ENCODE measurements around the gene BICC1.

The BICC1 gene

DNA sequence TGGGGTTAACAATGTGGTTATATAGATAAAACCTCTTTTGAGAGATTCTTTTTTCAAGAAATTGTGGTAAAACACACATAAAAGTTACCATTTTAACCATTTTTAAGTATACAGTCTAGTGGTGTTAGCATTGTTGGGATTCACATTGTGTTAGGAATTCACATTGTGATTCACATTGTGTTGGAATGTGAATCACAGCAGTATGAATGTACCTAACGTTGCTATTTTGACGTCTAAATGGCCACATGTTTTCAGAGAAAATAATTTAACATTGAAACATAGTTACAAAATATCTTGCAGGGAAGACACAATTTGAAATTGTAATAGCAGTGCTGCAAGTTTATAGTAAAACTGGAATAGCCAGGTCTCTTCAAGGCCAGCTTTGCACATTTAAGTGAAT lies 129.0 kb downstream of the BICC1 start:
- Histone ChIP-seq H3K27ac (peak overlapping the region; percentile 87), H3K36me3 (replicated peaks) (no peaks in the 10 kb centered on the region), H3K4me3 (ENCODE audit: low read depth, low read length) (no peak overlapping the region), H3K27me3 (replicated peaks) (no peaks in the 10 kb centered on the region)
- TF ChIP-seq, protein P1, sequence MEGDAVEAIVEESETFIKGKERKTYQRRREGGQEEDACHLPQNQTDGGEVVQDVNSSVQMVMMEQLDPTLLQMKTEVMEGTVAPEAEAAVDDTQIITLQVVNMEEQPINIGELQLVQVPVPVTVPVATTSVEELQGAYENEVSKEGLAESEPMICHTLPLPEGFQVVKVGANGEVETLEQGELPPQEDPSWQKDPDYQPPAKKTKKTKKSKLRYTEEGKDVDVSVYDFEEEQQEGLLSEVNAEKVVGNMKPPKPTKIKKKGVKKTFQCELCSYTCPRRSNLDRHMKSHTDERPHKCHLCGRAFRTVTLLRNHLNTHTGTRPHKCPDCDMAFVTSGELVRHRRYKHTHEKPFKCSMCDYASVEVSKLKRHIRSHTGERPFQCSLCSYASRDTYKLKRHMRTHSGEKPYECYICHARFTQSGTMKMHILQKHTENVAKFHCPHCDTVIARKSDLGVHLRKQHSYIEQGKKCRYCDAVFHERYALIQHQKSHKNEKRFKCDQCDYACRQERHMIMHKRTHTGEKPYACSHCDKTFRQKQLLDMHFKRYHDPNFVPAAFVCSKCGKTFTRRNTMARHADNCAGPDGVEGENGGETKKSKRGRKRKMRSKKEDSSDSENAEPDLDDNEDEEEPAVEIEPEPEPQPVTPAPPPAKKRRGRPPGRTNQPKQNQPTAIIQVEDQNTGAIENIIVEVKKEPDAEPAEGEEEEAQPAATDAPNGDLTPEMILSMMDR (IDR thresholded peaks at IDR 0.05; ENCODE audit: low read depth, low read length, missing control alignments), result no peak
- in situ Hi-C loops (cut with HindIII; ENCODE audit: low pct_ligation_motif_present, low sequenced_read_pairs), result no loop called here
- DNase-seq, result peak; percentile 67

DNA sequence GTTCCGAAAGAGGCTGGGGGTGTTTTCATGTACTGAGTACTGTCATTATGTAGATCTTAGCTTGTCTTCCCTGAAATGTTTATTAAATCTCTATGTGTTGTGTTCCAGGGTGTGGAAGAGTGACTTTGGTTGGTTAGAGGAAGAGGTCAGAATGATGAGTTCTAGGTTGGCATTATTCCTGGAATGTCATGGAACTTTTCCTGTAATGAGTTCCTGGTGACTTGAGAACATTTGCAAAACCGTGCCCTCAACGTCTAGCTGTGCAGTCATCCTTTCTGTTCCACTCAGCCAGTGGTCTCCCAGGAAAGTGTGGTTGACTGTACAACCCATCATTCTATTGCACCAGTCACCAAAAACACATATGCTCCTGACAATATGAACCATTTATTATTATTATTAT lies 129.6 kb downstream of the BICC1 start:
- TF ChIP-seq, protein P1 (IDR thresholded peaks at IDR 0.05; ENCODE audit: low read depth, low read length, missing control alignments), result no peak
- H3K4me3 ChIP-seq (ENCODE audit: low read depth, low read length), result no peak overlapping the region
- H3K36me3 ChIP-seq (replicated peaks), result no peaks in the 10 kb centered on the region
- H3K27me3 ChIP-seq (replicated peaks), result no peaks in the 10 kb centered on the region
- DNase-seq, result no peak
- in situ Hi-C loops (cut with HindIII; ENCODE audit: low pct_ligation_motif_present, low sequenced_read_pairs), result no loop called here
- H3K27ac ChIP-seq, result peak overlapping the region; percentile 87

DNA sequence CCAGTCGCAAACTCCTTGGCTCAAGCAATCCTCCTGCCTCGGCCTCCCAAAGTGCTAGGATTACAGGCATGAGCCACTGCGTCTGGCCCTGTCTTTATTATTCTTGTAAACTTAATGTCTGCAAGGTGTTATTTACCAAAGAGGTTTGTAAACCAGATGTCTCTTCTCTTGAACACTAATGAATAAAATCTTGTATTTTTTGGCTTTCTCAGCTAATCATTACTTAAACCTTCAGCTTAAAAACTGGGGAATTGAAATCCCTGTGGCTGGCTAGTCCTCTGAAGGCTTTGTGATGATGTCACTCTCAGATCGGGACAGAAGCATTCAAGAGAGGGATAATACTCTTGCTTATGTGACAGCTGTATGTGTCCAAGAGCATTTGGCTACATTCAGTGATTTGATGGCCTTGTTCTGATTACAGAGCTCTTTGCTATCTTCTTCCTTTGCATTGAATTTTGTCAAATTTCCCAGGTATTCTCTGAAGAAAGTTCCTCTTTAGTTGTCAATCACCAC lies 130.3 kb downstream of the BICC1 start:
- in situ Hi-C loops (cut with HindIII; ENCODE audit: low pct_ligation_motif_present, low sequenced_read_pairs), result no loop called here
- Histone ChIP-seq H3K27me3 (replicated peaks) (no peaks in the 10 kb centered on the region), H3K27ac (peak overlapping the region; percentile 87), H3K36me3 (replicated peaks) (no peaks in the 10 kb centered on the region), H3K4me3 (ENCODE audit: low read depth, low read length) (no peak overlapping the region)
- TF ChIP-seq, protein P1 (IDR thresholded peaks at IDR 0.05; ENCODE audit: low read depth, low read length, missing control alignments), result no peak
- DNase-seq, result no peak

DNA sequence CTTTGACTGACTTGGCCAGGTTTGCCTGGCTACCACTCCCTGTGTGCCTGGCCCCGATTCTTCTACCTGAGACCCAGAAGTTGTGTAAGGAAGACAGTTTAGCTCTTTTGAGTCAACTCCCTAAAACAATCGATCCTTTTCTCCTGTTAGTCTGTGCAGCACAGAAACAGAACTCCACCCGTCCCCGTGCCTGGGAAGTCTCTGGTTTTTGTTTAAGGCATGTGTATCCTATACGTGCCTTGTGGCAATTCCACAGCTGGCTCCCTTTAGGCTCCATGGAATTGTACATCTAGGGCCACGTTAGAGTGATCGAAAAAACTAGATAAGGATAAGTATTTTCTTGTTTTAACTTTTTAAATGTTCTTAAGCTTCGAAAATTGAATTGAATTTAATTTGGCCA lies 131.6 kb downstream of the BICC1 start:
- in situ Hi-C loops (cut with HindIII; ENCODE audit: low pct_ligation_motif_present, low sequenced_read_pairs), result no loop called here
- no peak overlapping the region for H3K4me3 ChIP-seq (ENCODE audit: low read depth, low read length)
- no peak overlapping the region for H3K27ac ChIP-seq

DNA sequence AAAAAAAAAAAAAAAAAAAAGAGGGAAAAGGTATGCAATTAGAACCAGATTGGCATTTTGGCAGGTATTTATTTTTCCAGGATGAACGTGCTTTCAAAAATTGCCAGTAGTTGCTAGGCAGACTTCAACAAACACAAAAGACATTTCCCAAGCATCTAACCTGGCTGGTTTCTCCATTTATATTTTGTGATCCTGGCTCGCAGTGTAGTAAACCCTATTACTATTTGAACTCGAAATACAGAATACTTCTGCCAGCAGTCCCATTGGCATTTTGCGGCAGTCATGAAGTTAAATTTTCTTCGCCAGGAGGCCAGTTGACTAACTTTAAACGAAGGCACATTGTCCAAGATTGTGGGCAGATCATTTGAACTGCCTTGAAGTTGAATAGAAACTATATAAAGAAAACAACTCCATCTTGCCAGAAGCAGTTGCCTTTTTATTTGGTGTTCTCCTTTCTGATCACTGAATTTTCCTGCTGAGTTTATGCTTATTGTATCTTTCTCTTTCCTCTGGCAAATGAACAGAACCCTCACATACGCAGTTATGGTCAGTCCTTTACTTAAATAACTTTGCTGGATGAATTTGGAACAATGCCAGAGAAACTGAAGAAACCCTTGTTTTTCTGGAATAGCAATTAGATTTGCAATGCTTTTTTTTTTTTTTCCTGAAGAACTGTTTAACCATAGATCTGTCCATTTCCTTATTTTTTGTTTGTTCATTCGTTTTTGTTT lies 132.9 kb downstream of the BICC1 start:
- TF ChIP-seq, protein P1 (IDR thresholded peaks at IDR 0.05; ENCODE audit: low read depth, low read length, missing control alignments), result no peak
- Histone ChIP-seq H3K27me3 (replicated peaks) (no peaks in the 10 kb centered on the region), H3K4me3 (ENCODE audit: low read depth, low read length) (no peak overlapping the region), H3K36me3 (replicated peaks) (no peaks in the 10 kb centered on the region), H3K27ac (no peak overlapping the region)
- in situ Hi-C loops (cut with HindIII; ENCODE audit: low pct_ligation_motif_present, low sequenced_read_pairs), result no loop called here
- DNase-seq, result no peak

More for the DNA sequence above, 131.6 kb downstream of the BICC1 start:
- DNase-seq, result no peak
- TF ChIP-seq, protein P1 (IDR thresholded peaks at IDR 0.05; ENCODE audit: low read depth, low read length, missing control alignments), result no peak
- Histone ChIP-seq H3K27me3 (replicated peaks) (no peaks in the 10 kb centered on the region), H3K36me3 (replicated peaks) (no peaks in the 10 kb centered on the region)

Data from brain microvascular endothelial cell (primary cell).